Subcutaneous adipose tissue (tissue), 4 donors: ENCODE results near the gene NEU2. TPM values are rescaled to one million over a fixed set of nuclear protein-coding genes. Genes with fewer than 3 reads are reported as not detected.

Source experiments
- CTCF ChIP-seq: fragments of 450-650 bp; IDR thresholded peaks from one replicate; pipeline ENCODE4 v1.5.1; 2016; ENCODE audit warnings: low read depth, mild to moderate bottlenecking, control low read depth, antibody characterized with exemption, moderate library complexity
- total RNA-seq, 4 donors: library from RNA; depleted of rRNA; stranded (reverse); fragments of >200 nt; gene quantifications; one replicate each; pipeline ENCODE4 v1.1.0, GENCODE V29; 2016

Gene NEU2
- total RNA-seq, 4 donors from 2014 or later: not detected

GRCh38 chr2:233047206-233047605, 14.7 kb downstream of the NEU2 start:
- TF ChIP-seq CTCF: no peak

- TF ChIP-seq CTCF: no peak
These were observed 15.2 kb downstream of the NEU2 start for GRCh38 chr2:233047667-233048066.

GRCh38 chr2:233048569-233049193, 16.2 kb downstream of the NEU2 start:
- no peak for TF ChIP-seq CTCF

- no peak for TF ChIP-seq CTCF
These were observed 16.8 kb downstream of the NEU2 start for GRCh38 chr2:233049194-233049761.

GRCh38 chr2:233051241-233052149, 19.0 kb downstream of the NEU2 start:
- no peak for TF ChIP-seq CTCF

- no peak for TF ChIP-seq CTCF
These were observed 21.7 kb downstream of the NEU2 start for GRCh38 chr2:233053928-233054784.
